Activated CD8-positive, alpha-beta T cell treated with anti-CD3 and anti-CD28 coated beads, Interleukin-2, amount 10 ng/mL, durations not matched to agents 7 days and 5 days (primary cell): ENCODE results near the gene NME8. TPM values are rescaled to one million over a fixed set of nuclear protein-coding genes. Genes with fewer than 3 reads are reported as not detected.

Experiments used
- ATAC-seq: fragments of 150-1000 bp; cut with Tn5 transposase; one replicate; pipeline ENCODE4 v1.10.0; 2021; ENCODE audit warnings: moderate library complexity
- CTCF ChIA-PET: fragments of 350-600 bp; sonication (Branson Sonifier 250); formaldehyde crosslinking; loops from one replicate; lab custom pipeline; 2021; ENCODE audit warnings: antibody characterized with exemption; lab: Charles Lee
- POLR2A ChIA-PET: fragments of 350-600 bp; sonication (Branson Sonifier 250); formaldehyde crosslinking; loops from one replicate; lab custom pipeline; 2021; ENCODE audit warnings: antibody characterized with exemption; lab: Charles Lee
- DNase-seq: peaks from one replicate; pipeline ENCODE4 v3.0.0-alpha.2; 2020
- H3K27ac Mint-ChIP-seq: one replicate; pipeline ENCODE4 v1.8.0; 2021; ENCODE audit warnings: mild to moderate bottlenecking, mixed read lengths
- H3K27me3 Mint-ChIP-seq: one replicate; pipeline ENCODE4 v1.8.0; 2021; ENCODE audit warnings: low read depth, mixed read lengths
- H3K36me3 Mint-ChIP-seq: one replicate; pipeline ENCODE4 v1.8.0; 2021; ENCODE audit warnings: low read depth, mixed read lengths
- H3K4me1 Mint-ChIP-seq: one replicate; pipeline ENCODE4 v1.8.0; 2021; ENCODE audit warnings: low read depth, mixed read lengths
- H3K4me3 Mint-ChIP-seq: one replicate; pipeline ENCODE4 v1.8.0; 2021; ENCODE audit warnings: mild to moderate bottlenecking, mixed read lengths
- H3K9me3 Mint-ChIP-seq: one replicate; pipeline ENCODE4 v1.8.0; 2022; ENCODE audit warnings: mixed read lengths; ENCODE audit not compliant: insufficient read depth
- total RNA-seq, 2 experiments: library from RNA; stranded (reverse); gene quantifications; one replicate each; pipeline ENCODE4 v1.2.3, GENCODE V29; 2021

The NME8 gene
- total RNA-seq, 2 experiments from 2014 or later, result not detected

GRCh38 chr7:37901890-37902524 is 53.6 kb downstream of the NME8 start:
- H3K36me3 Mint-ChIP-seq, result no peaks in the 10 kb centered on the region
- H3K4me1 Mint-ChIP-seq, result no peaks in the 10 kb centered on the region
- H3K27ac Mint-ChIP-seq, result no peak overlapping the region
- no peak for DNase-seq
- ChIA-PET POLR2A (interaction anchor here (0.7 kb wide), 1 partner anchor 767 kb away, joined by 3 read pairs; no protein-coding TSS in a partner anchor), CTCF (interaction anchor here (0.7 to 2.7 kb wide), 11 partner anchors 8 to 997 kb away, joined by 3 to 10 read pairs (median 3); partner anchors contain the start of genes EPDR1 and SFRP4)
- no peak for ATAC-seq
- H3K27me3 Mint-ChIP-seq, result peaks cover 8% of the 10 kb centered on the region
- H3K9me3 Mint-ChIP-seq, result no peaks in the 10 kb centered on the region
- no peak overlapping the region for H3K4me3 Mint-ChIP-seq

GRCh38 chr7:37908221-37908788 is 59.9 kb downstream of the NME8 start:
- ATAC-seq (no peak), DNase-seq (no peak)
- Mint-ChIP-seq H3K27ac (no peak overlapping the region), H3K4me1 (no peaks in the 10 kb centered on the region), H3K36me3 (no peaks in the 10 kb centered on the region), H3K9me3 (no peaks in the 10 kb centered on the region), H3K4me3 (no peak overlapping the region), H3K27me3 (peaks cover 23% of the 10 kb centered on the region)
- ChIA-PET CTCF (interaction anchor here (1.1 kb wide), 2 partner anchors 9 to 12 kb away, joined by 4 to 6 read pairs; partner anchors contain the start of genes EPDR1 and SFRP4), POLR2A (no interaction called here)

DNA sequence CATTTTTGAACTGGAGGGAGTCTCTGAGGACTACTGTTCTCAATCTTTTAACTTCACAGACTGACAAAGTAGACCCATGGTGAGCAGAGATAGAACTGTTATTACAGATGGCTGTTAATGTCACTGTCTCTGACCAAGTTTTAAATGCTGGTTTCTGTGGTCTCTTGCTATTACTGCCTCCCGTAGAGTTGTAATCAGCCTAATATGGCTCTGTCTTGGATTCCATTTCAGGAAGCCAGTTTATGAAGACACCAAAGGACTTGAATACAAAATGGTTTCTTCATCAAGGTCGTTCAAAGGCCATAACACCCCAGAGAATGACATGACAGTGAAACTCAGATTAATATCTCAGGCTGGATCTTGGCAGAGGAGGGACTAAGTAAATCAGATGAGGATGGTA is 64.4 kb downstream of the NME8 start:
- no peaks in the 10 kb centered on the region for H3K9me3 Mint-ChIP-seq
- CTCF ChIA-PET, result no interaction called here
- POLR2A ChIA-PET, result no interaction called here
- H3K4me1 Mint-ChIP-seq, result peaks cover 16% of the 10 kb centered on the region
- H3K4me3 Mint-ChIP-seq, result no peak overlapping the region
- peaks cover 45% of the 10 kb centered on the region for H3K27me3 Mint-ChIP-seq
- DNase-seq (no peak), ATAC-seq (no peak)
- H3K36me3 Mint-ChIP-seq, result no peaks in the 10 kb centered on the region
- H3K27ac Mint-ChIP-seq, result no peak overlapping the region

DNA sequence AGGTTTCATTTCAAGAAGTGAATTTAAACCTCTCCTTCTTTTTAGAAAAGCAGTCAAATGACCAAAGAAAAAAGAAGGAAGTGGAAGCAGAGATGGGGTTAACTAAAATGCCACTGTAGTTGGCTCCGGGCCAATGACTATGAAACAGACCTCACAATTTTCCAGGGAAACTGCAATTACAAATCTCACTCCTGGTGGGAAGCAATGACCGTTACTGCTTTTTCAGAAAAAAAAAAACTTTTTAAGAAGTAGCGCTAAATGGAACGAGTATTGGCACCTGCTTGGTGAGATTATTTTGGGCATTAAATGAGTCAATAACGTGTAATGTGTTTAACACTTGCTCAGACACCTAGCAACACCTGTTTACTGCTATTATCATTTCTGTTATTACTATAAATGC is 67.0 kb downstream of the NME8 start:
- Mint-ChIP-seq H3K4me3 (no peak overlapping the region), H3K27ac (no peak overlapping the region), H3K36me3 (no peaks in the 10 kb centered on the region)

GRCh38 chr7:37916017-37916672 is 67.7 kb downstream of the NME8 start:
- no peaks in the 10 kb centered on the region for H3K9me3 Mint-ChIP-seq
- POLR2A ChIA-PET, result interaction anchor here (0.6 kb wide), 1 partner anchor 13 kb away, joined by 4 read pairs; no protein-coding TSS in a partner anchor
- peak overlapping the region; percentile 51 for H3K4me3 Mint-ChIP-seq
- ATAC-seq (no peak), DNase-seq (no peak)
- peaks cover 21% of the 10 kb centered on the region for H3K4me1 Mint-ChIP-seq
- CTCF ChIA-PET, result interaction anchor here (1.0 to 1.7 kb wide), 3 partner anchors 8 to 300 kb away, joined by 3 to 6 read pairs (median 5); no protein-coding TSS in a partner anchor
- no peak overlapping the region for H3K27ac Mint-ChIP-seq
- H3K36me3 Mint-ChIP-seq, result no peaks in the 10 kb centered on the region
- peaks cover 60% of the 10 kb centered on the region for H3K27me3 Mint-ChIP-seq

More for the DNA sequence above, 67.0 kb downstream of the NME8 start:
- Mint-ChIP-seq H3K4me1 (peaks cover 19% of the 10 kb centered on the region), H3K9me3 (no peaks in the 10 kb centered on the region), H3K27me3 (peaks cover 61% of the 10 kb centered on the region)
- POLR2A ChIA-PET, result no interaction called here
- DNase-seq (no peak), ATAC-seq (no peak)
- CTCF ChIA-PET, result no interaction called here

DNA sequence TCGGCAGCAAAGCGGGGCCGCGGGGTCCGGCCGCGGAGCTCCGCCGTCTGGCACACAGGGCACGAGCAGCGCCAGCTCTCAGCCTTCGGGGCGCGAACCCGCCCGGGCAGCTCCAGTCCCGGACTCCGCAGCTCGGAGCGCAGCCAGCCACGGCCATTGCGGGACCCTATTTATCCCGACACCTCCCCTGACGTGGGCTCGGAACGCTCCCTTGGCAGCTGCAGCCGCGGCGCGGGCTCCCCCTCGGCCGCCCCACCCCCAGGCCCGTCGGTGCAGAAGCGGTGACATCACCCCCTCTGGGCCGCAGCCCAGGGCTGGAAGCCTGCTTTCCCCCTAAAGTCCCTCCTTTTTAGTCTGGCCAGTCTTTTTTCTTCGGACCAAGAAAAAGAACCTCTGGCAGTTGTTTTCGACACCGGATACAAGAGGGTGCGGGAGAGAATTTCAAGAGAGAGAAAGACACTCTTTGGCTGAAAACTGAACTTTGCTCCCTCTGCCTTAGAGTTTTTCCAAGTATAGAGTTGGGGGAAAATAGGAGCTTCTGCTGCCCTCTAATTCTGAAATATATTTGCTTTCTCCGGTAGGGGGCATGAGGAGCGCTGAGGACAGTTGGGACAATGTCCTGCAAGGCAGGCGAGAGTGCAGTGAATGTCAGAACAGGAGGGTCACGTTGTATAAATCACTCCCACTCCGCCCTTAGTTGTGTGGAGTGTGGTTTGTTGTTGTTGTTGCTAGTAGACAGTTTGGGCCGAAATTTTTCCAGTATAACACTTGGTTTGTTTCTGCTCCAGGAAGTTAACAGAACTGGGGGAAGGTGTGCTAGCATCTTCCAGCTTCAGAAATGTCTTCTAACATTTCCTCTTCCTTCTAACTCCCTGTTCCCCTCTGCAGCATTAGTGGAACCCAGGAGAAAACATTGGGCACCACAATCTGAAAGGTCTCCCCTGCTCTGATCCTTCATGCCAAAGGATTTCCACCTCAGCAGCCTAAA is 68.6 kb downstream of the NME8 start, which contains the start of gene SFRP4:
Gene SFRP4 (minus strand): TSS at position 145 of the 988 bp plus-strand sequence. CDS start 280 bp downstream, outside the sequence.
- Mint-ChIP-seq H3K9me3 (no peaks in the 10 kb centered on the region), H3K4me1 (peaks cover 27% of the 10 kb centered on the region), H3K27ac (no peak within 1 kb of the TSS), H3K4me3 (peak within 1 kb of the TSS; percentile 51), H3K27me3 (peaks cover 61% of the 10 kb centered on the region), H3K36me3 (no peaks in the 10 kb centered on the region)
- POLR2A ChIA-PET, result interaction anchor here (0.6 kb wide), 1 partner anchor 12 kb away, joined by 4 read pairs; no protein-coding TSS in a partner anchor
- ATAC-seq, result peak; percentile 32
- peak; percentile 23 for DNase-seq
- CTCF ChIA-PET, result interaction anchor here (0.6 to 2.0 kb wide), 10 partner anchors 9 to 451 kb away, joined by 3 to 6 read pairs (median 4); no protein-coding TSS in a partner anchor

- Mint-ChIP-seq H3K4me1 (peaks cover 28% of the 10 kb centered on the region), H3K4me3 (no peak overlapping the region), H3K27ac (no peak overlapping the region), H3K36me3 (no peaks in the 10 kb centered on the region), H3K27me3 (peaks cover 60% of the 10 kb centered on the region), H3K9me3 (no peaks in the 10 kb centered on the region)
- CTCF ChIA-PET, result interaction anchor here (1.2 to 2.0 kb wide), 5 partner anchors 15 to 451 kb away, joined by 3 to 5 read pairs (median 4); no protein-coding TSS in a partner anchor
- DNase-seq (no peak), ATAC-seq (no peak)
- POLR2A ChIA-PET, result no interaction called here
These were observed 70.1 kb downstream of the NME8 start for GRCh38 chr7:37918526-37918925.

DNA sequence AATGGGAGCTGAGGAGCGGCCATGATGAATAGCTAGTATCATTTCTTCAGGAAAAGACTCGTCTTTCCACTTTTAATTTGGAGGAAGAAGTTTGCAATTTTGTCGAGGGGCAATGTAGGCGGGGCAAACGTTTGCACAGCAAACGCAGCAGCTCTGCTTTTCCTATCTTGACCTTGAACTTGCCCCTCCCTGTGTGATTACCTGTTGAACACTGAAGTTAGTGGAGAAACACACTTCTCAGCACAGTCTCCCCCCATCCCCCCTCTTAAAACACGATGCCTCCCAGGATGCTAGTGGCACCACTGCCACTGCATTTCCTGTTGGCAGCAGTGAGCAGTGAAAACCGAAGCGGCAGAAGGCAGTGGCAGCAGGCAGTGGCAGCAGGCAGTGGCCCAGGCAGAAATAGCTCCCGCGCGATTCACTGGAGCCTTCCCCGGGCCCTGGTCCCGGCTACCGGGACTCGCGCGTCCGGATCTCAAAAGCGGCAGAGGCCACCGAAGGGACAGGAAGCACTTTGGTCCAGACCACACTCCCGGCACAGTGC is 72.0 kb downstream of the NME8 start, which contains the start of gene EPDR1:
Gene EPDR1 (plus strand): TSS at position 336 of the 544 bp plus-strand sequence. CDS start 300 bp downstream, outside the sequence.
- peak within 1 kb of the TSS; percentile 73 for H3K4me3 Mint-ChIP-seq
- peak; percentile 50 for ATAC-seq
- CTCF ChIA-PET, result interaction anchor here (1.0 to 2.0 kb wide), 3 partner anchors 12 to 249 kb away, joined by 4 to 10 read pairs (median 4); no protein-coding TSS in a partner anchor
- H3K27me3 Mint-ChIP-seq, result peaks cover 47% of the 10 kb centered on the region
- POLR2A ChIA-PET, result interaction anchor here (0.7 kb wide), 1 partner anchor 49 kb away, joined by 3 read pairs; no protein-coding TSS in a partner anchor
- H3K9me3 Mint-ChIP-seq, result no peaks in the 10 kb centered on the region
- DNase-seq, result peak; percentile 53
- H3K36me3 Mint-ChIP-seq, result no peaks in the 10 kb centered on the region
- peaks cover 28% of the 10 kb centered on the region for H3K4me1 Mint-ChIP-seq
- peak within 1 kb of the TSS; percentile 21 for H3K27ac Mint-ChIP-seq

- peaks cover 42% of the 10 kb centered on the region for H3K27me3 Mint-ChIP-seq
- H3K4me1 Mint-ChIP-seq, result peaks cover 23% of the 10 kb centered on the region
- ChIA-PET POLR2A (interaction anchor here (0.7 kb wide), 1 partner anchor 50 kb away, joined by 3 read pairs; no protein-coding TSS in a partner anchor), CTCF (interaction anchor here (0.7 to 2.0 kb wide), 3 partner anchors 13 to 295 kb away, joined by 3 to 10 read pairs (median 4); no protein-coding TSS in a partner anchor)
- DNase-seq, result peak; percentile 45
- H3K4me3 Mint-ChIP-seq, result peak overlapping the region; percentile 73
- no peaks in the 10 kb centered on the region for H3K36me3 Mint-ChIP-seq
- H3K9me3 Mint-ChIP-seq, result no peaks in the 10 kb centered on the region
- H3K27ac Mint-ChIP-seq, result no peak overlapping the region
- ATAC-seq, result peak; percentile 65
These were observed 72.7 kb downstream of the NME8 start for GRCh38 chr7:37920849-37921805.
